GM19468 (cell line): ENCODE results near the gene GALNTL6.

ENCODE experiments used
- ATAC-seq: cut with Tn5 transposase; IDR thresholded peaks from one replicate; pipeline ENCODE4 v1.9.1; 2021; ENCODE audit warnings: mild to moderate bottlenecking, moderate library complexity, moderate number of reproducible peaks; ENCODE audit not compliant: unreplicated experiment; ENCODE audit errors: extremely low read depth

Gene GALNTL6

GRCh38 chr4:172495769-172496168 lies 682.6 kb downstream of the GALNTL6 start:
- ATAC-seq = no peak

GRCh38 chr4:172497321-172497720 lies 684.1 kb downstream of the GALNTL6 start:
- no peak for ATAC-seq

- no peak for ATAC-seq
These were observed 700.8 kb downstream of the GALNTL6 start for GRCh38 chr4:172514011-172514410.

- ATAC-seq = no peak
These were observed 701.6 kb downstream of the GALNTL6 start for GRCh38 chr4:172514801-172515200.

- ATAC-seq = no peak
These were observed 702.2 kb downstream of the GALNTL6 start for GRCh38 chr4:172515266-172515879.

- ATAC-seq = no peak
These were observed 704.2 kb downstream of the GALNTL6 start for GRCh38 chr4:172517391-172517790.

- ATAC-seq = no peak
These were observed 708.0 kb downstream of the GALNTL6 start for GRCh38 chr4:172521248-172521647.

- ATAC-seq = no peak
These were observed 708.5 kb downstream of the GALNTL6 start for GRCh38 chr4:172521680-172522079.

GRCh38 chr4:172543249-172543648 lies 730.0 kb downstream of the GALNTL6 start:
- no peak for ATAC-seq

GRCh38 chr4:172546782-172547181 lies 733.6 kb downstream of the GALNTL6 start:
- ATAC-seq = peak; percentile 73

GRCh38 chr4:172547724-172548123 lies 734.5 kb downstream of the GALNTL6 start:
- ATAC-seq = no peak

GRCh38 chr4:172553216-172553615 lies 740.0 kb downstream of the GALNTL6 start:
- no peak for ATAC-seq

GRCh38 chr4:172554588-172554987 lies 741.4 kb downstream of the GALNTL6 start:
- ATAC-seq = no peak

GRCh38 chr4:172555725-172556124 lies 742.5 kb downstream of the GALNTL6 start:
- no peak for ATAC-seq

- ATAC-seq = no peak
These were observed 760.7 kb downstream of the GALNTL6 start for GRCh38 chr4:172573899-172574298.

- ATAC-seq = no peak
These were observed 765.5 kb downstream of the GALNTL6 start for GRCh38 chr4:172578712-172579111.

GRCh38 chr4:172584816-172585215 lies 771.6 kb downstream of the GALNTL6 start:
- ATAC-seq = no peak

- no peak for ATAC-seq
These were observed 783.0 kb downstream of the GALNTL6 start for GRCh38 chr4:172596206-172596605.

- ATAC-seq = no peak
These were observed 786.4 kb downstream of the GALNTL6 start for GRCh38 chr4:172599554-172599953.

- no peak for ATAC-seq
These were observed 788.0 kb downstream of the GALNTL6 start for GRCh38 chr4:172601195-172601594.

- ATAC-seq = no peak
These were observed 806.0 kb downstream of the GALNTL6 start for GRCh38 chr4:172619218-172619617.

GRCh38 chr4:172619798-172620197 lies 806.6 kb downstream of the GALNTL6 start:
- ATAC-seq = no peak

- no peak for ATAC-seq
These were observed 815.1 kb downstream of the GALNTL6 start for GRCh38 chr4:172628263-172628662.
